T47D (cell line): Measurements from ENCODE around the gene RWDD1.
A peak's percentile ranks its signal among the peaks of the same experiment; 100 is the strongest.

Experiments
- DNase-seq, 2 experiments: peaks; one replicate each; pipeline versions ENCODE4 v3.0.0 to v3.0.0-alpha.2; 2011 to 2012; ENCODE audit warnings: low read depth in 1 of 2, low spot score in 1 of 2
- JUND ChIP-seq: IDR thresholded peaks from 2 replicates; pipeline ENCODE4 v1.6.1; 2012; ENCODE audit warnings: low read depth
- in situ Hi-C: cut with HindIII; loops from 2 replicates; pipeline ENCODE4 v1.10.0; 2016; ENCODE audit warnings: low sequenced_read_pairs, low pct_unique_long_range_greater_than_20kb

RWDD1 gene

GRCh38 chr6:116570856-116571682 lies at the start of gene RWDD1:
Gene RWDD1, plus strand, starts transcription at chr6:116571504. Its CDS starts 79 bp downstream, at chr6:116571583.
- in situ Hi-C loops: no loop called here
- DNase-seq: peak; percentile 87 to 98
- TF ChIP-seq JUND: no peak

GRCh38 chr6:116522896-116523295 lies 48.4 kb upstream of the RWDD1 start:
- no peak for TF ChIP-seq JUND
- DNase-seq: no peak
- in situ Hi-C loops: no loop called here

GRCh38 chr6:116524236-116524635 lies 47.1 kb upstream of the RWDD1 start:
- TF ChIP-seq JUND: no peak
- in situ Hi-C loops: no loop called here
- DNase-seq: no peak

GRCh38 chr6:116528133-116528532 lies 43.2 kb upstream of the RWDD1 start:
- in situ Hi-C loops: no loop called here
- DNase-seq: no peak
- TF ChIP-seq JUND: no peak

GRCh38 chr6:116528780-116529179 lies 42.5 kb upstream of the RWDD1 start:
- DNase-seq: no peak
- in situ Hi-C loops: no loop called here
- no peak for TF ChIP-seq JUND

- TF ChIP-seq JUND: no peak
- in situ Hi-C loops: no loop called here
- no peak for DNase-seq
These were observed 41.6 kb upstream of the RWDD1 start for GRCh38 chr6:116529466-116530290.

GRCh38 chr6:116530436-116530835 lies 40.9 kb upstream of the RWDD1 start:
- in situ Hi-C loops: no loop called here
- DNase-seq: no peak
- no peak for TF ChIP-seq JUND

- peak in 1 of 2 experiments; percentile 47 for DNase-seq
- no peak for TF ChIP-seq JUND
- in situ Hi-C loops: no loop called here
These were observed 39.4 kb upstream of the RWDD1 start for GRCh38 chr6:116531675-116532570.

- in situ Hi-C loops: no loop called here
- no peak for TF ChIP-seq JUND
- peak in 1 of 2 experiments; percentile 18 for DNase-seq
These were observed 37.9 kb upstream of the RWDD1 start for GRCh38 chr6:116533233-116533957.

GRCh38 chr6:116535109-116535508 lies 36.2 kb upstream of the RWDD1 start:
- no peak for TF ChIP-seq JUND
- DNase-seq: no peak
- in situ Hi-C loops: no loop called here

- peak in 1 of 2 experiments; percentile 58 for DNase-seq
- TF ChIP-seq JUND: no peak
- in situ Hi-C loops: no loop called here
These were observed 35.1 kb upstream of the RWDD1 start for GRCh38 chr6:116536216-116536621.

- no peak for TF ChIP-seq JUND
- in situ Hi-C loops: no loop called here
- no peak for DNase-seq
These were observed 28.9 kb upstream of the RWDD1 start for GRCh38 chr6:116542426-116542825.
